Myocyte (in vitro differentiated cells): ENCODE measurements around the gene LINC00305. TPM values are rescaled to one million over a fixed set of nuclear protein-coding genes. Genes with fewer than 3 reads are reported as not detected.

Experiments used
- DNase-seq: peaks from one replicate; pipeline ENCODE4 v3.0.0-alpha.2; 2012; ENCODE audit warnings: low read depth
- total RNA-seq: library from RNA; depleted of rRNA; stranded (reverse); fragments of >200 nt; gene quantifications from 2 replicates; pipeline ENCODE4 v1.2.3, GENCODE V29; 2014

Gene LINC00305
- total RNA-seq, 1 donor from 2014 or later = not detected

GRCh38 chr18:64116571-64117175 is 32.2 kb downstream of the LINC00305 start:
- DNase-seq = no peak

- no peak for DNase-seq
These were observed 33.0 kb downstream of the LINC00305 start for GRCh38 chr18:64115881-64116280.

DNA sequence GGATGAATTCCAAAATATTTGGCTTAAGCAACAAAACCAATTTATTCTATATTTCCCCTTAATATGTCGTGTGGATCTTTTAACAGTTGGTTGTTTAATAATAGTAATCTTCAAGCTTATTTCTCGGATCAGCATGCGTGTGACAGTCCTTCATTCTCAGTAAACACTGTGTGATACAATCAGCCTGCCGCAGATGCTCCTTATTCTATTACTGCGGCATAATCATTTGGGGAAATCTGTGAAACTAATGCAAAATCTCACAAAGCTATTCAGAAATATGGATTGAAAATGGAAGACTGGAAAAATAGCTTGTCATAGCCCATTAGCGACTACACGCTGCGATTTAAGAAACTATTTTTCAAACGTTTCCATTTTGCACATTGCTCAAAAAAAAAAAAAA is 36.9 kb downstream of the LINC00305 start:
- no peak for DNase-seq

DNA sequence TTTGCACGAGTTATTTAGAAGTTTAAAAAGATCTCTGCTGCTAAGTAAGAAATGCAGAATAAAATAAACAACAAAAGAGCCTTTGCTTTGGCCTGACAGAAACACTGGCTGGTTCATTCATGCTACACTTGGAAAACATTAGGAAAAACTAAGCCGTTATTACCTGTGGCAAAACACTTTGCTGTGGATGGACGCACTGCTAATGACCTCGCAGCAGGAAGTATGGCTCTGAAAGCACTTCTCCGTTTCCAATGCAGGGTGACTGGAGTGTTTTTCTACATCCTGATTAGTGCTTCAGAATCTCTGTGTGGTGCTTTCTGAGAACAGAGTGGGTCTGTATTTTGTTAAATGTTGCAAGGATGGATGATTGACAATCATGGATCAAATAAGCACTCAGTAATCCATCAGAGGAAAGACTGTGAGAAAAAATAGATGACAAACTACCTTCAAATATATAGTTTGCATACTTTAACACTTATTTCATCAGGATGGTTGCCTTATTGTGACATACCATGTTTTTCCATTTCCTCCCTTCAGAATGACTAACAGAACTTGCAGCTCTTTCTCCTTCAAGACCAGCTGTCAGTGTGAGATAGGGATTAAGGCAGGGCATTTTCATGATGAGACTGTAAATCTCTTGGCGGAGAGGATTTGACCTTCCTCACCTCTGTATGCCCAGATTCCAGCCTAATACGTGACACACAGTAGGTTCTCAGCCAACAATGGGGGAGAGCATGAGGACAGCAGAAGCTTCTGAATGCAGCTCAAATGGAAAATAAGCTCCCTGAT is 38.0 kb downstream of the LINC00305 start:
- DNase-seq = no peak

DNA sequence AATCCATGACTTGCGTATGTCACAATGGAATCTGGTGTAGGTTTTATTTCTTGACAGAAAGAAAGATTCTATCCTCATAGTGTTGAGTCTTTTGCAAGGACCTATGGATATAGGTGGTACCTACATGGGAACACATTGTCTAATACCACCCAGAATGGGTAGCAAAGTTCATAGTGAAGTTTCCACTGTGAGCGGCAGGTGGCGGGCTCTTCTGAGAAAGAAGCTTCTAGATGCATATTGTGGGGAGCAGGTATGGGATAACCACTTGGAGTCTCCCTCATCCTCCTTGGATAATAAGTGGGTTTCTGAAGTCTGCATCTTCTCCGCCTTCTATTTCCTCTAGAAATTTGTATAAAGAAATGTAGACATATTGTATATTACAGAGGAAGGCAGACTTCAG is 44.9 kb downstream of the LINC00305 start:
- DNase-seq = no peak

DNA sequence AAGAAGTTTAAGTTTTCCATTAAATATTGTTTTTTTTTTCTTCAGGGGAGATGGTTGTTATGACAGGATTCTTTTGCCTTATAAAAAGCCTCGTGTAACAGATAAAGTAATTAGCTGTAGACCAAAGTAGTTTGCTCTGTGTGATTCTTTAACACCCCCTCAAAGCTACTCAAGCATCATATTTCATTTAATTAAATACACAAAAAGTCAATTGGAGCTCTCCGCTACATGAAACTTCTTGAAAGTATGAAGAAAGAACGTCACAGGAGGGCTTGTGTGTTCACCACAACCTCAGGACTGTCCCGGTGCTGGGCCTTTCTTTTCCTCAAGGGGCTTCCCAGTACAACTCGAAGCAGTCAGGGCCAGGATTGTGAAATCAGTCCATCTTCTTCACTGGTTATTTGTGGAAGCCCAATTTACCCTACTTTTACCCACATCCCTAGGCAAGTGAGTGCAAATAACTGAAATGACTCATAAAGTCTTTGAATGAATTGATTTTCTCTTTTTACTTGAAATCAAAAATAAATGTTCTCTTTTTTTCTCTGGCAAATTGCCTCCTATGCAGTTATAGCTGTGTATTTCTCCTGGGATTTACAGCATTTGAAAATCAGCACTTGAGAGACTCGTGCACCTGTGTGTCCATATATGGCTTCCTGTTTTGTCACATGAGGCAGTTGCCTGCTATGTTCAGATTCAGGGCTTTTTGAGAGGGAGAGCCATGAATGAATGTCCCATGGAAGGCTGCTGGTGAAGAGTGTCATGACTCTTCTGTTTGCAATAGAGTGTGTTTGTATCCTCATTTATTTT is 48.6 kb downstream of the LINC00305 start:
- no peak for DNase-seq

- no peak for DNase-seq
These were observed 49.6 kb downstream of the LINC00305 start for GRCh38 chr18:64099244-64099643.

DNA sequence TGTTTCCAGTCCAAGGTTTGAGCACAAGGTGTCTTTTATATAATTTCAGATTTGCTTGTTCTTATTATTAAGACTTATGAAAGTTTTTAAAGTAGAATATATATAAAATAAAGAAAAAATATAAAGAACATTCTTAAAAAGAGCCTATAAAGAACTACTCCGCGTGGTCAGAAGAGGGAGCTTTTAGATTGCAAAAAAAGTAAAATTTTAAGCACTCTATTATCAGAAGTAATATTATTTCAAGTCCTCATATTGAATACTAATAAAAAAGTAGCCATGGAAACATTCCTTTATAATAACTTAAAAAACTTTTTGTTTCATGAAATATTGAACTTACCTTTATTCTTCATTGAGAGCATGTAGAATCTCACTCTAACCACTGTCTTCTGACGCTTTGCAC is 51.4 kb downstream of the LINC00305 start:
- DNase-seq = no peak

DNA sequence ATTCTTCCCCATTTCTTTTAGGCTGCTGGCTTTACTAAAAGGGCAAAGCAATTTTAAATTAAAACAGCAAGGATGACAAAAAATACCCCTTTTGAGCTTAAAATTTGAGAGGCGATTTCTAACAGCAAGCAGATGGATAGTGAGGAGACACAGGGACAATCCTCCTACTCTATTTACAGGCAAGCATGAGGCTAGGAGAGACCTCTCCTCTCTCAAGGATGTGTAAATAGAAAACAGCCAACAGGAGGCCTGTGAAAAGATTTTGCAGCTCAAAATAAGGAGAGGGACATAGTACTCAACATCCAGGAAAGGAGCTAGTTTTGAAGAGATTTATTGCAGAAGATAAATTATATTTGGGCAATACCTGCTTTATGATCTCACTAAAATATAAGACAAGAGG is 53.8 kb downstream of the LINC00305 start:
- DNase-seq = no peak

- DNase-seq = no peak
These were observed 54.7 kb downstream of the LINC00305 start for GRCh38 chr18:64094210-64094609.

GRCh38 chr18:64091526-64091925 is 57.4 kb downstream of the LINC00305 start:
- DNase-seq = no peak

GRCh38 chr18:64090876-64091275 is 58.0 kb downstream of the LINC00305 start:
- DNase-seq = no peak

DNA sequence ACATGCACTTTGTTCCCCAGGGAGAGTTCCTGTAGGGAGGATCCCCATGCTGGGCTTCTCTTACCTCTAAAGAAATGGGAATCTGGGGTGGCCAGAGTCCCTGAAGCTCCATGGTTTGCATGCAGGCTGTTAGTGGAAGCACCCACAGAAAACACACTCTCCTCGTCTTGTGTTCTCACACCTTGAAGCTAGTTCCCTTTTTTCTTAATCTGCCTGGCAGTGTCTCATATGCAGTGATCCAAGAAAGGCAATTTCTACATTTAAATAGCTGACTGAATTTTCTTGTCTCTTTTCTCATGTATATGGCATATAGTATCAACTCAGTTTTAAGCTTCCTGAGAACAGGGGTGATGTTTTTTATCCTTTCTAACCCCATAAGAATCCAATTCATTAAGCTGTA is 65.0 kb downstream of the LINC00305 start:
- DNase-seq = no peak

GRCh38 chr18:64082513-64082912 is 66.4 kb downstream of the LINC00305 start:
- DNase-seq = no peak

DNA sequence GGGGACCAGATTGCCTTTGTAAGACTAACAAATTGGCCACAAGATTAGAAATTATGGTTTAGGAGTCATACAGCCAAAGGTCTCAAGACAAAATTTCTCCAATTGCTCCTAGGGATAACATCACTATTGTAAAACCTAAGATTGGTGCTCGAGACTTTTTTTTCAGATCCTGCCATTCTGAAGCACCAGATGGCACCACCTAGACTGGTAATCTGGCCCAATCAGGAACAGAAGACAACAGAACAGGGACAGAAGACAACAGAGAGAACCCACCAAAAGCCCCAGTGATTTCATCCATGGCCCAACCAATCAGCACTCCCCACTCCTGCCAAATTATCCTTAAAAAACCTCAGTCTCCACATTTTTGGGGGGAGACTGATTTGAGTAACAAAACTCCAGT is 66.8 kb downstream of the LINC00305 start:
- DNase-seq = no peak

DNA sequence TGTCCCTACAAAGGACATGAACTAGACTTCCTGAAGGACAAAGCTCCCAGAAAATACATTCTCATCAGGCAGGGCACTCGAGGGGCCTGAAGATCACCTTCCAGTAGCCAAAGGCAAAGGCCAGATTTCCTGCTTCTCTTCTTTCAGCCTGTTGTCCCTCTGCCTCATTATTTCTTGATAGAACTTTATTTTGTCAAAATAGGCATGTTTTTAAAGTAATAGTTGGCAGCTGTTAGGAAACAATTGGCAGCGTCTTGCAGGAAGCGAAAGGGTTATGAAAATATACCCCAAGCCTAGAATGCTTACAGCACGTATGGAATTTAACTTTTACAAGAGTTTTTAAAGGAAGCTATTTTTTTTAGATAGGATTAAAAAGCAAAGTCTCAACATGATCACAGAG is 74.9 kb downstream of the LINC00305 start:
- DNase-seq = no peak

- no peak for DNase-seq
These were observed 93.9 kb downstream of the LINC00305 start for GRCh38 chr18:64055019-64055418.

GRCh38 chr18:64053246-64053645 is 95.6 kb downstream of the LINC00305 start:
- no peak for DNase-seq

DNA sequence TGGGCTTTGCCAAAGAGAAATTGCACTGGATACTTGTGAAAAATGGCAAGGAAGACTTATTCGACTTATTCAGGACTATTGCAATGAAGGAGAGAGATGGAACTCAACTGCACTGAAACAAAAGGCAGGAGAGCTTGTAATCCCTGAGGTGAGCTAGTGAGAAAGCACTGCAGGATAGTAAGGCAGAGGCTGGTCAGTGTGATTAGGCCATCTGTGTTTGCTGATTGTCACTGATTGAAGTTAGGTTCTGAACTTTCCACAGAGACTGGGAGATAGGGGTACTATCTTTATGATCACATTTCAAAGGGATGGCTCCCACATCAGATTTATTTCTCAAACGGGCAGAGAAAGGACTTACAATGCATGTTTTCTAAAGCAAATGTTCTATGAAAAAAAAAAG is 96.1 kb downstream of the LINC00305 start:
- DNase-seq = no peak

DNA sequence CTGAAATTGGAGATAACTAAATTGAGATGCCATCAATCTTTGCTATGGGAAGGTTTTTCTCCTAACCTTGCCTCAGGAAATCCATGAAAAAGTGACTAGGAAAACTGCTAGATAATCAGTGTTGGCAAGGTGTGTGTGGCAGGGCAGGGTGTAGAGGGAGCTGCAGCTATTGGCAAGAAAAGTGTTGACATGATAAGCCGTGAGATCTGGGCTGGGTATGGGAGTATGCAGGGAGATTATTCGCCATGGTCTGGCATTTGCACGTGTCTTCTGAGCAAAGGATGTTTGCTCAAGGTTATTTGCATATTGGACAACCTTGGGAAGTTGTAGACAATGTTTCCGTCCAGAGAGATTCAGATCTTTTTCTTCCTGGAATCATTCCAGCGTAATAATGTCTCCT is 104.3 kb downstream of the LINC00305 start:
- DNase-seq = no peak

DNA sequence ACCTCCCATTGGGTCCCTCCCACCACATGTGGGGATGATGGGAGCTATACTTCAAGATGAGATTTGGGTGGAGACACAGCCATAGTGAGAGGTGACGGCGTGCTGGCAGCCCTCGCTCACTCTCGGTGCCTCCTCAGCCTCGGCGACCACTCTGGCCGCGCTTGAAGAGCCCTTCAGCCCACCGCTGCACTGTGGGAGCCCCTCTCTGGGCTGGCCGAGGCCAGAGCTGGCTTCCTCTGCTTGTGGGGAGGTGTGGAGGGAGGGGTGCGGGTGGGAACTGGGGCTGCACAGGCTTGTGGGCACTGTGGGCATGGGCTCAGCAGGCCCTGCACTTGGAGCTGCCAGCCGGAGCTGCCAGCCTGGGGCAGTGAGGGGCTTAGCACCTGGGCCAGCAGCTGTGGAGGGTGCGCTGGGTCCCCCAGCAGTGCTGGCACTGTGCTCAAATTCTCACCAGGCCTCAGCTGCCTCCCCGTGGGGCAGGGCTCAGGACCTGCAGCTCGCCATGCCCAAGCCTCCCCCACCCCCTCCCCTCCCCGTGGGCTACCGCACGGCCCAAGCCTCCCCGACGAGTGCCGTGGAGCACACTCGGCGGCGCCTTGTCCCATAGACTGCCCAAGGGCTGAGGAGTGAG is 106.0 kb downstream of the LINC00305 start:
- no peak for DNase-seq
